ENCODE data around the gene CEP85L.

Gene CEP85L

DNA sequence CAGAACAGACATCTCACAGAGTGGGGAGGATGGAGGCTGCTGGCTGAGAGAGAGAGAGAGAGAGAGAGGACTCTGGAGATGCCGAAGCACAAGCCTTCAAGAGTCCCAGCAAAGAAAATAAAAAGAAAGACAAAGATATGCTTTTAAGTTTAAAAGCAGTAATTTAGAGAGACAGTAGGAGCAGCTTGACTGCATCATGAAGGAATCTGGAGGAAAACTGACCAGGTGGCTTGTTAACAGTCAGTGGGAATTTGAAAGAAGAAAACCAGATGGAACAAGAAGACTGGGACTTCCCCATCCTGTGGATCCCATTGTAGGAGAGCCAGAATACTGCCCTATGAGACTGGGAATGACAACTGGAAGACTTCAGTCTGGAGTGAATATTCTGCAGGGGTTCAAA, 149.6 kb downstream of the CEP85L start:
- H3K27ac ChIP-seq = no peak overlapping the region
- TF ChIP-seq ZFX (IDR thresholded peaks at IDR 0.05; ENCODE audit: borderline replicate concordance) = no peak
- TF ChIP-seq, protein P1, sequence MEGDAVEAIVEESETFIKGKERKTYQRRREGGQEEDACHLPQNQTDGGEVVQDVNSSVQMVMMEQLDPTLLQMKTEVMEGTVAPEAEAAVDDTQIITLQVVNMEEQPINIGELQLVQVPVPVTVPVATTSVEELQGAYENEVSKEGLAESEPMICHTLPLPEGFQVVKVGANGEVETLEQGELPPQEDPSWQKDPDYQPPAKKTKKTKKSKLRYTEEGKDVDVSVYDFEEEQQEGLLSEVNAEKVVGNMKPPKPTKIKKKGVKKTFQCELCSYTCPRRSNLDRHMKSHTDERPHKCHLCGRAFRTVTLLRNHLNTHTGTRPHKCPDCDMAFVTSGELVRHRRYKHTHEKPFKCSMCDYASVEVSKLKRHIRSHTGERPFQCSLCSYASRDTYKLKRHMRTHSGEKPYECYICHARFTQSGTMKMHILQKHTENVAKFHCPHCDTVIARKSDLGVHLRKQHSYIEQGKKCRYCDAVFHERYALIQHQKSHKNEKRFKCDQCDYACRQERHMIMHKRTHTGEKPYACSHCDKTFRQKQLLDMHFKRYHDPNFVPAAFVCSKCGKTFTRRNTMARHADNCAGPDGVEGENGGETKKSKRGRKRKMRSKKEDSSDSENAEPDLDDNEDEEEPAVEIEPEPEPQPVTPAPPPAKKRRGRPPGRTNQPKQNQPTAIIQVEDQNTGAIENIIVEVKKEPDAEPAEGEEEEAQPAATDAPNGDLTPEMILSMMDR (IDR thresholded peaks at IDR 0.05) = no peak

DNA sequence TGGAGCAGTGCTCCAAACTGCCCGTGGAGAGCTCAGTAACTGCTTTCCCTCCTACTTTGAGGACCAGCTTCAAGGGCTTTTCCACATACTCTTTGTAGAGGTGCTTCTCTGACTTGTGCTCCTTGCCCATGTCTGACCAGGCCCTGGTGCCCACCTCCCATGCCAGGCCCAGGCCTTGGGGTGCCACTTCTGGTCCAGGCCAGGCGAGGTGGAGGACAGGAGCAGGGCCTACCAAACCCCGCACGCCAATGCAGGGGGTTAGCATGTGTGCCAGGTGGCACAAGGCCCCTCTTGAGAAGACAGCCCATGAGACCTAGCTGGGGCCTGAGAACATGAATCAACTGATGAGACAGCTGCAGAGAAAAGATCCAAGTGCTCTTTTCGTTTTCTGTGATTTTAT, 150.3 kb downstream of the CEP85L start:
- H3K27ac ChIP-seq = no peak overlapping the region
- TF ChIP-seq ZFX (IDR thresholded peaks at IDR 0.05; ENCODE audit: borderline replicate concordance) = no peak
- TF ChIP-seq, protein P1 (IDR thresholded peaks at IDR 0.05) = no peak

DNA sequence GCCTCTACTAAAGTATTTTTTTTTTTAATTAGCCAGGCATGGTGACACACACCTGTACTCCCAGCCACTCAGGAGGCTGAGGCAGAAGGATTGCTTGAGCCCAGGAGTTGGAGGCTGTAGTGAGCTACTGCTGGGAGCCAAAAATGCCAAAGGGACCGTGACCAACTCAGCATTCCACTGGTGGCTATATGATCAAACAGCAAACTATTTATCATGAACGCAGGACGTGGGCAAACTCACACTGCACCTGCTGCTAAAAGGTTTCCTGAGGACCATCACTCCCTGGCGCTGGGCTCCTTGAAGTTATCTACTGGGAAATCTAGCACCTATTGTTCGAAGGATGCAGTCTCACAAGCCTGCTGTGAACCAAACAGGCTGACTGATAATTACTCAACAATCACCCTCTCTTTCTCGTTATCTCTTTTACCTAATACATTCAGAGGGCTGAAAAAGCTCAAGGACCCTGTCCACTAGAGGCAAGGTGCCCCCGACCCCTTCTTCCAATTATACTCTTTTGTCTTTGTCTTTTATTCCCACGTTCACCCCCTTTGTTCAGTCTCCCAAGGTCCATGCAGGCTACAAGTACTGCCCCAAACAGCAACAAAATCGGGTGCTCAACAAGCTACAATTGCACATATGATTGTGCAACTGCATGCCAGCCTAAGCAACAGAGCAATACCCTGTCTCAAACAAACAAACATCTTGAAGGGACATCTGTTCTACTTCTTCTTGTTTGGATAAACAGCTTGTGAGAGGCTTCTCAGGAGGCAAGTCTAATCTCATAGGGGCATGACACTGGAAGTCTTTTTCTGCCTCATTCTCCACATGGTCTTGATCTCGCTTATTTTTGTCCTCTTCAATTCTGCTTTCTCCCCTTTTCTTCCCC, 151.0 kb downstream of the CEP85L start:
- TF ChIP-seq ZFX (IDR thresholded peaks at IDR 0.05; ENCODE audit: borderline replicate concordance) = no peak
- TF ChIP-seq, protein P1 (IDR thresholded peaks at IDR 0.05) = no peak
- H3K27ac ChIP-seq = no peak overlapping the region

DNA sequence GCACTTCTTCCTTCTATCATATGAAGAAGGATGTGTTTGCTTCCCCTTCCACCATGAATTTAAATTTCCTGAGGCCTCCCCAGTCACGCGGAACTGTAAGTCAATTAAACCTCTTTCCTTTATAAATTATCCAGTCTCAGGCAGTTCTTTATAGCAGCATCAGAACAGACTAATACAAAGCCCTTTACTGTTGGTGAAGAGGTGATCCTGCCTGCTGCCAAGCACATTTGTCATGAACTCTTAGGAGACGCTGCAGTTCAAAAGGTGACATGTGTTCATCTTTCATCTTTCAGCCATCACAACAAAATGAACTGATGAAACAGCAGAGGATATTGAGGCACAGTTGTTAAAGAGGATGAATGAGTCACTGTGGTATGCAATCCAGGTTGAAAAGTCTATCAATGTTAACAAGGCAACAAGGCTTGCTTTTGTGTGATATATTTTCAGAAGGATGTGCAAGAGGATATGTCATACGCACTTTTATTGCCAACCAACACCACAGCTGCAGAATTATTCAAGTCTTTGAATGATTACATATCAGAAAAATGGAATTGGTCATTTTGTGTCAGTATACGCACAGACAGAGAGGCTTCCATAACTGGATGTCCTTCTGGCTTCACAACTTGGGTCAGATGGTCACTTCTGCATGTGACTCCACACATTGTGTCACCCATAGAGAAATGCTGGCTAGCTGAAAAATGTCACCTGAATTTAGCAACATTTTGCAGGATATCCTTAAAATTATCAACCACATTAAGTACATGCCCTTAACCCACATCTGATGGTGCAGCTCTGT, 155.7 kb downstream of the CEP85L start:
- no peak overlapping the region for H3K27ac ChIP-seq
- TF ChIP-seq ZFX (IDR thresholded peaks at IDR 0.05; ENCODE audit: borderline replicate concordance) = no peak
- TF ChIP-seq, protein P1 (IDR thresholded peaks at IDR 0.05) = no peak

DNA sequence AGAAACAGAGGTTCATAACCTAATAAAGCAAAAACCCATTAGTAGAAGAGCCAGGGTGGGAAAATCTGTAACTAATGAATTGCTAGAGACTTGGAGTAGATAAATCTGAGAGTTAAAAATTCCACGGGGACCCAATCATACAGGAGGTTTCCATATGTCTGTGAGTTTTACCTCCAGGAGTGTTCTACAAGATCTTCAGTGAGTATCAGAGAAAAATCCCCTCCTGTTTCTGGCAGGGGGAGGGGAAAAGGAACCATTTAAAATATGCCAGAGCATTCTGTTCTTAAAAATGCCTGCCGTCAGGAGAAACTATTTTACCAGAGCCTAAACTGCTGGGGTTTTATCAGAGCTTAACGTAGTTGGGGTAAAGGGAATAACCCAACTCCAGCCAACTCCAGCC, 157.3 kb downstream of the CEP85L start:
- no peak overlapping the region for H3K27ac ChIP-seq
- TF ChIP-seq ZFX (IDR thresholded peaks at IDR 0.05; ENCODE audit: borderline replicate concordance) = no peak
- TF ChIP-seq, protein P1 (IDR thresholded peaks at IDR 0.05) = no peak

DNA sequence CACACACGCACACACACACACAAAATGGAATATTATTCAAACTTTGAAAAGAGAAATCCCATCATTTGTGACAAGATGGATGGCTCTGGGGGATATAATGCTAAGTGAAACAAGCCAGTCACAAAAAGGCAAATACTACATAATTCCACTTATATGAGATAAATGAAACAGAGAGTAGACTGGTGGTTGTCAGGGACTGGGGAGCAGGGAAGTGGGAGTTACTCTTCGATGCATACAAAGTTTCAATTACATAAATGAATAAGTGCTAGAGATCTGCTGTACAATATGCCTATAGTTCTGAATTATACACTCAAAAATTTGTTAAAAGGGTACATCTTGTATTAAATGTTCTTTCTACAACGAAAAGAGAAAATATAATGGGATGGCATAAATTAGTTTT, 161.4 kb downstream of the CEP85L start:
- H3K27ac ChIP-seq = no peak overlapping the region
- TF ChIP-seq ZFX (IDR thresholded peaks at IDR 0.05; ENCODE audit: borderline replicate concordance) = no peak
- TF ChIP-seq, protein P1 (IDR thresholded peaks at IDR 0.05) = no peak

DNA sequence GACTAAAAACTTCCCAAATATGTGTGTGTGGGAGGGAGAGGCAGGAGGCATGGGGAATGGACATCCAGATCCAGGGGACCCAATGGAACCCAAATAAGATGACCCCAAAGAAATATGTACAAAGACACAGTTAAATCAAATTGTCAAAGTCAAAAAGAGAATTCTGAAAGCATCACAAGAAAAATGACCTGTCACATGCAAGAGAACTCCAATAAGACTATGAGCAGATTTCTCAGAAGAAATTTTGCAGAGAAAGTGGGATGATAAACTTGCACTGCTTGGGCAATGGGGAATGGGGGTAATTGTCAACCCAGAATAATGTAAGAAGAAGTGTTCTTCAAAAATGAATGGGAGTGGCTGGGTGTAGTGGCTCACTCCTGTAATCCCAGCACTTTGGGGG, 162.8 kb downstream of the CEP85L start:
- no peak overlapping the region for H3K27ac ChIP-seq
- TF ChIP-seq, protein P1 (IDR thresholded peaks at IDR 0.05) = no peak
- no peak for TF ChIP-seq ZFX (IDR thresholded peaks at IDR 0.05; ENCODE audit: borderline replicate concordance)
